WERI-Rb-1 (cell line): ENCODE results near the gene RAB10.
"Not testable (repeated sequence)": the region's sequence is repeated elsewhere in the genome, so short reads cannot be mapped to it uniquely, and the experiment has no call there.

Source experiments
- DNase-seq: peaks from one replicate; pipeline ENCODE4 v3.0.0-alpha.2; 2020
- H3K27ac ChIP-seq: fragments of 250-450 bp; sonication (Bioruptor Pico); 2 replicates; pipeline ENCODE4 v1.5.1; 2020; ENCODE audit warnings: mild to moderate bottlenecking, moderate library complexity
- H3K27me3 ChIP-seq: fragments of 250-450 bp; sonication (Bioruptor Pico); 2 replicates; pipeline ENCODE4 v1.5.1; 2021; ENCODE audit warnings: mild to moderate bottlenecking, low read depth, moderate library complexity; ENCODE audit not compliant: insufficient read depth, severe bottlenecking
- H3K36me3 ChIP-seq: fragments of 250-450 bp; sonication (Bioruptor Pico); 2 replicates; pipeline ENCODE4 v1.5.1; 2020; ENCODE audit warnings: mild to moderate bottlenecking, moderate library complexity
- H3K4me3 ChIP-seq: 2 replicates; pipeline ENCODE4 v1.5.1; 2011; ENCODE audit warnings: low read depth, mild to moderate bottlenecking, control low read depth, low read length
- H3K9me3 ChIP-seq: fragments of 250-450 bp; sonication (Bioruptor Pico); 2 replicates; pipeline ENCODE4 v1.5.1; 2021; ENCODE audit warnings: mild to moderate bottlenecking, moderate library complexity; ENCODE audit not compliant: severe bottlenecking
- TF ChIP-seq, protein P1 (sequence below): IDR thresholded peaks from 2 replicates; pipeline ENCODE4 v1.5.1; 2011; ENCODE audit warnings: low read depth, mild to moderate bottlenecking, control low read depth, inconsistent platforms, low read length

Gene RAB10

DNA sequence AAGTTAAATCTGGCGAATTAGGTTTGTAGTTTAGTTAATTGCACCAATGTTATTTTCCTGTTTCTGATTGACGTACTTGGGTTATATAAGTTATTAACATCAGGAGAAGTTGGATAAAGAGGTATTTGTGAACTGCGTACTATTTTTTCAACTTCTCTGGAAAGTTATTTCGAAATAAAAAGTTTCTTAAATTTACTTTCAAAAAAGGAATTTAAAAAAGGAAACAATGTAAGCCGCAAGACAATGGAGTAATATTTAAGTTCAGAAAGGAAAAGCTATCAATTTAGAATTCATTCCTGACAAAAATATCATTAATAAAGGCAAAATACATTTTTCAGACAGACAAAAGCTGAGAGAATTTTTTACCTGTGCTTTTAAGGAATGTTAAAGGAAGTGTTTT lies 47.7 kb downstream of the RAB10 start:
- Histone ChIP-seq H3K27ac (no peak overlapping the region), H3K4me3 (no peak overlapping the region), H3K9me3 (peaks cover 4% of the 10 kb centered on the region), H3K27me3 (no peaks in the 10 kb centered on the region), H3K36me3 (peaks cover 10% of the 10 kb centered on the region)
- DNase-seq: no peak
- TF ChIP-seq, protein P1, sequence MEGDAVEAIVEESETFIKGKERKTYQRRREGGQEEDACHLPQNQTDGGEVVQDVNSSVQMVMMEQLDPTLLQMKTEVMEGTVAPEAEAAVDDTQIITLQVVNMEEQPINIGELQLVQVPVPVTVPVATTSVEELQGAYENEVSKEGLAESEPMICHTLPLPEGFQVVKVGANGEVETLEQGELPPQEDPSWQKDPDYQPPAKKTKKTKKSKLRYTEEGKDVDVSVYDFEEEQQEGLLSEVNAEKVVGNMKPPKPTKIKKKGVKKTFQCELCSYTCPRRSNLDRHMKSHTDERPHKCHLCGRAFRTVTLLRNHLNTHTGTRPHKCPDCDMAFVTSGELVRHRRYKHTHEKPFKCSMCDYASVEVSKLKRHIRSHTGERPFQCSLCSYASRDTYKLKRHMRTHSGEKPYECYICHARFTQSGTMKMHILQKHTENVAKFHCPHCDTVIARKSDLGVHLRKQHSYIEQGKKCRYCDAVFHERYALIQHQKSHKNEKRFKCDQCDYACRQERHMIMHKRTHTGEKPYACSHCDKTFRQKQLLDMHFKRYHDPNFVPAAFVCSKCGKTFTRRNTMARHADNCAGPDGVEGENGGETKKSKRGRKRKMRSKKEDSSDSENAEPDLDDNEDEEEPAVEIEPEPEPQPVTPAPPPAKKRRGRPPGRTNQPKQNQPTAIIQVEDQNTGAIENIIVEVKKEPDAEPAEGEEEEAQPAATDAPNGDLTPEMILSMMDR: no peak

DNA sequence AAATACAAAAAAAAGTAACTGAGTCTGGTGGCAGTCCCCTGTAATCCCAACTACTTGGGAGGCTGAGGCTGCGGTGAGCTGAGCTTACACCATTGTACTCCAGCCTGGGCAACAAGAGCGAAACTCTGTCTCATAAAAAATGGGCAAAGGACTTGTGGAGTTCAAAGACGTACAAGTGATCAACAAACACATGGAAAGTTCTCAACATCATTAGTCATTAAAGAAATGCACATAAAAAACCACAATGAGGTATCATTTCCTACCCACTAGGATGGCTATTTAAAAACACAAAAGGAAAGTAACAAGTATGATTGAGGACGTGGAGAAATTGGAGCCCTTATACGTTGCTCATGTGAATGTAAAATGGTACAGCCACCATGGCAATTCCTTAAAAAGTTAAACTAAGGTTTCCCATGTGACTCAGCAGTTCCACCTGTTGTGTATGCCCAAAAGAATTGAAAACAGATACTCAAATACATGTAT lies 52.3 kb downstream of the RAB10 start:
- TF ChIP-seq, protein P1: no peak
- no peak overlapping the region for H3K27ac ChIP-seq
- no peak for DNase-seq
- H3K36me3 ChIP-seq: peaks cover 18% of the 10 kb centered on the region
- H3K9me3 ChIP-seq: no peaks in the 10 kb centered on the region
- no peak overlapping the region for H3K4me3 ChIP-seq
- no peaks in the 10 kb centered on the region for H3K27me3 ChIP-seq

DNA sequence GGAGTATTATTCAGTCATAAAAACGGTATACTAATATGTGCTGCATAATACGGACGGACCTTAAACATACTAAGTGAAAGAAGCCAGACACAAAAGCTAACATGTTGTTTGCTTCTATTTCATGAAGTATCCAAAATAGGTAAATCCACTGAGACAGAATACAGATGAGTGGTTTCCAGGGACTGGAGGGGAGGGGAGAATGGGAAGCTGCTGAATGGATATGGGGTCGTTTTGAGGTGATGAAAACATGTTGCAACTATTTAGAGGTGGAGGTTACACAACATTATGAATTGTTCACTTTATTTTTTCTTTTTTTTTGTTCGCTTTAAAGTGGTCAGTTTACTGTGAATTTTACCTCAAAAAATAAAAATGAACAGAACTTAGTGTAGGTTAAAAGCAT lies 52.9 kb downstream of the RAB10 start:
- peaks cover 15% of the 10 kb centered on the region for H3K36me3 ChIP-seq
- TF ChIP-seq, protein P1: no peak
- H3K4me3 ChIP-seq: no peak overlapping the region
- no peaks in the 10 kb centered on the region for H3K27me3 ChIP-seq
- no peak for DNase-seq
- H3K27ac ChIP-seq: no peak overlapping the region
- H3K9me3 ChIP-seq: no peaks in the 10 kb centered on the region

DNA sequence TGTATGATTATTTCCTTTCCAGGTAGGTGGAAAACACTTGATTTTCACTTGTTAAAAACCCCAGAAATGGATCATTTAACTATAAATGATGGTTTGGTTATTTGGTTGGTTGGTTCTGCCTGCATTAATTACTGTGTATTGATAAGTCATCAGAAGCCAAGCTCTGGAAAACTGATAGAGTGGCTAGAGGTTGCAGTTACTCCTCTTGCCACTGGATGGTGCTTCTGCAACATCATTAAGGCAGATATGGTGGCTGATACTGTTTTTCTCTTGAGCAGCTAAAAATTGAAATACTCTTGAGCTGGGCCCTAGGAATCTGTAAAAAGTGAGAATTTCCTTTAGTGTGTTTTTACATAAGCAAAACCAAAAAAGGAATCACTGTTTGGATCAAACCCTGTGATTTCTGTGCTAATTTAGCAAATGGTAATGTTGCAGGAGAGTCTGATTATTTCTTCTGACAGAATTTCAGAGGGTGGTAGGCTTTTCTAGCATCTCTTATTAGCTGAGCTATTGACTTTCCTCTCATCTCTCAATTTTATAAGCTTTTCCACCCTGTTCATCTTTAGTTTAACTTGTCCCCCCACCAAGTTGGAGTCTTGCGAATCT lies 54.3 kb downstream of the RAB10 start:
- DNase-seq: no peak
- Histone ChIP-seq H3K27me3 (no peaks in the 10 kb centered on the region), H3K27ac (no peak overlapping the region), H3K36me3 (peaks cover 11% of the 10 kb centered on the region), H3K4me3 (no peak overlapping the region), H3K9me3 (no peaks in the 10 kb centered on the region)
- TF ChIP-seq, protein P1: peak; percentile 87

DNA sequence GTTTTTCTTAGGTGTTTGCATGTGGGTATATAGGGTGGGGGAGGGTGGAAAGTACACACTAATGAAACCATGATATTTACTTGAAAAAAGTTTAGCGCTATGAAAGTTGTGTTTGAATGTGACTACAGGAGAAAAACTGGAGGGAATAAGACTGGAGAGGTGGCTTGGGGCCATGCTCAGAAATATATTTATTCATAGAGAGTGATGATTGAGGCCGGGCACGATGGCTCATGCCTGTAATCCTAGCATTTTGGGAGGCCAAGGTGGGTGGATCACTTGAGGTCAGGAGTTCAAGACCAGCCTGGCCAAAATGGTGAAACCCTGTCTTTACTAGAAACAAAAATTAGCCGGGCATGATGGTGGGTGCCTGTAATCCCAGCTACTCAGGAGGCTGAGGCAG lies 55.0 kb downstream of the RAB10 start:
- not testable (repeated sequence) for H3K4me3 ChIP-seq, H3K9me3 ChIP-seq, H3K27me3 ChIP-seq, DNase-seq, H3K27ac ChIP-seq
- peaks cover 14% of the 10 kb centered on the region for H3K36me3 ChIP-seq

DNA sequence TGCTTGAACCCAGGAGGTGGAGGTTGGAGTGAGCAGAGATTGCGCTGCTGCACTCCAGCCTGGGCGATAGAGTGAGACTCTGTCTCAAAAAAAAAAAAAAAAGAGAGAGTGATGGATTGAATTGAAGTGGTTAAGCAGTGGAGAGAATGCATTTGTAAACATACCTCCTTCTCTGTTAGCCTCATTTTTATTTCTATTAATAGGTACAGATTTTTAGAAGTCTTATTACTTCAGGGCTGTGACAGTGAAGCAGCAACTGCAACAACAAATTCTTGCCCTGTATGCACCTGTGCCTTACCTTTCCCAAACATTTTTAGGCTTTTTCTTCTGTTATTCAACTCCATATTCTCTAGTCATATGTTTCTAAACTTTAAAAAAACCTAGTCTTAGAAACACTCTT lies 55.5 kb downstream of the RAB10 start:
- no peak overlapping the region for H3K27ac ChIP-seq
- H3K36me3 ChIP-seq: peaks cover 18% of the 10 kb centered on the region
- no peak overlapping the region for H3K4me3 ChIP-seq
- no peaks in the 10 kb centered on the region for H3K27me3 ChIP-seq
- TF ChIP-seq, protein P1: no peak
- H3K9me3 ChIP-seq: no peaks in the 10 kb centered on the region
- no peak for DNase-seq
